NCI-H82 treated with DMSO at 0.1 percent for 48 hours (cell line): ENCODE measurements around the gene PLEKHA6.
"Not testable (repeated sequence)": the region's sequence is repeated elsewhere in the genome, so short reads cannot be mapped to it uniquely, and the experiment has no call there.

ENCODE experiments used
- DNase-seq: peaks from one replicate; lab custom pipeline; 2025; ENCODE audit not compliant: unreplicated experiment; lab: John Stamatoyannopoulos, UW

Gene PLEKHA6

DNA sequence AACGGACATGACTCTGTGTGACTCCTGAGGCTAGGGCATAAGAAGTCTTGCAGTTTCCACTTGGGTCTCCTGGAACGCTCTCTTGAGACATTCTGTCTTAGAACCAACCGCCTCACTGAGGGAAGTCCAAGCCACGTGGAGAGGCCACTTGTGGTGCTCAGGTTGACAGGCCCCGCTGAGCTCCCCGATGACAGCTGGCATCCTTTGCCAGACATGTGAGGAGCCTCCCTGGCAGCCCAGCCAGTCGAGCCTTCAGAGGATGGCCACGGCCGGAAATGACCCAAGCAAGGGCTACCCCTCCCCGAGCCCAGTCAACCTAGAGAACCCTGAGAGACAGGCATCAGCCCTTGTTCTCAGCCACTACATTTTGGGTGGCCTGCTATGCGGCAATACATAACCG lies 20.7 kb downstream of the PLEKHA6 start:
- DNase-seq: no peak

DNA sequence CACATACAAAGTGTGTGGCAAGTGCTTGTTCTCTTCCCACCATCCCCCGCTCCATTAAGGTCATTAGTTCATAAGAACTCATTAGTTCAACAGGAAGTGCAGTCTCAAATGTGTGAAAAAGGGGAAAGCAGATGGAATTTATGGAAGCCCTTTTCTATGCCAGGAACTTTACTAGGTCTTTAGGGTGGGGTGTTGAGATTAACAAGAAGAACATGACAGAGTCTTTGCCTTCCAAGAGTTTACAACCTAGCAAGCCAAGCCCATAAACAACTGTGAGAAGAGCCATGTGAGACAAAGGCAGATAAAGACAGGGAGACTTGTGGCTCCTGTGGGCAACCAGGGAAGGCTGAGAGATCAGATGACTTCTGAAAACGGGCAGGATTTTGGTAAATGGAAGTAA lies 21.4 kb downstream of the PLEKHA6 start:
- DNase-seq: no peak

DNA sequence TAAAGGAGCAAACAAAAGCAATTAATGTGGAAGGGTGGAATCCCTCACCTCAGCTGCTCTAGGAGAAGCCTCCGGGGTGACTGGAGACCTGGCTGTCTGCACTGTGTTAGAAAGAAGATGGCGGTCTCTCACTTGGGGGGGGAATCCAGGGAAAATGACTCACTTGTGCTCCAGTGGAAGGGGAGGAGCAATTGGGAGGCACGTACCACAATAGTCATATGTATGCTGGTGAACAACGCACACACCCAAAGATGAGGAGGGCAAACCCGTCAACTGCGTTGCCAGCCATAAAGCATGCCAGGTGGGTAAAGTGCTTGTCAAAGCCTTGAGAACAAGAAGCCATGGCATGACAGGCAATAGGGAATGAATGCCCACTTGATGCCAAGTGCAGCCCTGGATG lies 22.1 kb downstream of the PLEKHA6 start:
- no peak for DNase-seq

DNA sequence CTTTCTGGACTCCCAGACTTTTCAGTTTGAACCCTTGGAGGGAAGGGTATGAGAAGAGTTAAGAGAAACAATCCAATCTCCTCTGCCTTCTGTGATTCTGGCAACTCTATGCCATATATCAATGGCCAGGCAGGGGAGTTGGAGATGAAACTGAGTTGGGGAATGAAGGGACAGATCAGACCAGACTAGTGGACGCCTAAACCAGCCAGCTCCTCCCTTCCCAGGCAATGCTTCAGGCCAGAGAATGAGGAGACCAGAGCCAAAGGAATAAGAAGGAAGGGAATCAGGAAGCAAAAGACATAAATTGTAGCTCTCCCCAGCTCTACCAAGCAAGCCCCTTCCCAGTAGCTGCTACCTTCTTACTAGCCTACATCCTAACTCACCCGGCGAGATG lies 22.7 kb downstream of the PLEKHA6 start:
- no peak for DNase-seq

DNA sequence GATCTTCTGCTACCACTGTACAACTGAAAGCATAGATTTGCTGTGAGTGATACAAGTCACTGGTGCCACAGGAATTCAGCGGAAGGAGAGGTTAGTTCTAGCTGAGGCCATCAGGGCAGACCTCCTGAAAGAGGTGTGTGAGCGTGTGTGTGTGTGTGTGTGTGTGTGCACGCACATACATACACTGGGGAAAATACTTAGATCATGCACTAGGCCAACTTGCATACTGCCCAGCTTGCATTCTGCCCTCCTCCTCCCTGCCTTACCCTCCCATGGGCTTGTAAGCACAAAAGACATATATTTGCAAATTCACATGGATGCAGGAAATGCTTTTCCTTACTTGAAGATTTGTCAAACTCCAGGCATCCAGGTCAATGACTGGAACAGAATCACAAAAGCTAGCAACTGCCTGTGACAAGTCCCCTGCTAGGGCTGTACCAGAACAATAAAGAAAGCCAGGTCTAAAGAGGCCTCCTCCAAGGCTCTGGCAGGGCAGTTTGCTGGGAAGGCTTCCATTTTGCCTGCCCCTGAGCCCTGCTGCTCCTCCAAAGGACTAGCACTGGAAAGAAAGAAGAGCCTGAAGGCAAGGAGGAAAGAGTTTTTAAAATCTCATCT lies 23.2 kb downstream of the PLEKHA6 start:
- no peak for DNase-seq

DNA sequence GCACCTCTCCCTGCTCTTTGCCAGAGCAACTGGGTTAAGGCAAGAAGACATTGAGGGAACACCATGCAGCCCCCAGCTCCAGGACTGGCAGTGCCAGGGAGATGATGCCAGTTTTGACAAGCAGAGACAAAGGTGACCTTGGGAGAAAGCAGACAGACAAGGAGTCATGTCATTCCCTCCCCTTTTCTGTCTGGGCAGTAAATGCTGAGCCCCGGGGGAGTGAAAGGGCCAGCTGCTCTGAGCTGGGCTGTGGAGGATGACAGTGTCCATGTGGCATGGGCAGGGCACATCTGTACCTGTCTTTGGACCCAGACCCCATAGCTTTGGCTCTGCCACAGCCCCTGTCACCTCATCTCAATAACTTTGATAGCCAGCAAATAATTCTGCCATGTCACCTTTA lies 24.2 kb downstream of the PLEKHA6 start:
- DNase-seq: no peak

DNA sequence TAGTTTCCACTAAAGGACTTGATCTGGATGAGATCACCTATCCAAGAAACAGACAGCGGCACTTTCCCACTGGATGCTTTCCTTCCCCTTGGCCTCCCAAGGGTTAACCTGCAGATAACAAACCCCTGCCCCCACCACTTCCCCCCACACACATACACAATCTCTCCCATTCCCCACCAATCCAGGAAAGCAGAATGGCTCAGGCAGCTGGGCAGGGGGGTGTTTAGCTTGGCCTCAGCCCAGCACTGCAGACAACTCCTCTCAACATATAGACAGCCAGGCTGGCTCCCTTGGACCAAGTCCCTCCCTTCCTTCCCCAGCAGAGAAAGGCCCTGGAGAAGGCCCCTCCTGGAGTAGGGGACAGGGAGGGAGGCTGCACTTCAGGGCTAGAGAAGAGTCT lies 24.6 kb downstream of the PLEKHA6 start:
- DNase-seq: no peak

DNA sequence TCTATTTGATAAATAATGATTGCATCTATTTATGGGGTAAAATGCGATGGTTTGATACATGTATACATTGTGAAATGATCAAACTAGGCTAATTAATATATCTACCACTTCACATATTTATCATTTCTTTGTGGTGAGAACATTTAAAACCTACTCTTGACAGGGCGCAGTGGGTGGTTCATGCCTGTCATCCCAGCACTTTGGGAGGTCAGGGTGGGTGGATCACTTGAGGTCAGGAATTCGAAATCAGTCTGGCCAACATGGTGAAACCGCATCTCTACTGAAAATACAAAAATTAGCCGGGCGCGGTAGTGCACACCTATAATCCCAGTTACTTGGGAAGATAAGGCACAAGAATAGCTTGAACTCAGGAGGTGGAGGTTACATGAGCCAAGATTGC lies 25.3 kb downstream of the PLEKHA6 start:
- DNase-seq: no peak

DNA sequence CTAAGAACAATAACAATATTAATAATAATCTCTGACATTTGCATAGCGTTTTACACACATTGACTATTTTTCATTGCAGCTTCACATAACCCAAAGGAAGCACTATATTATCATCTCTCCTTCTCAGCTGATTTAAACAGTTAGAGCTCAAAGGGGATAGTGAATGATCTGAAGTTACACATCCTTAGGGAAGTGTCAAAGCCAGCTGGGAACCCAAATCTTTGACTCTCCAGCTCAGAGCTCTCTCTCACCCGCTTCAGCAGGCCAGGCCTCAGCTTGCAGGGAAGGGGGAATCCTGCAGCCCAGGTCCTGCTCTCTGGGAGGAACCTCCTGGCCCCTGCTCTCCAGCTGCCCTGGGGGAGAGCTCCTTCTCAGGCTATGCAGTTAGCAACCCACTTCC lies 26.3 kb downstream of the PLEKHA6 start:
- no peak for DNase-seq

DNA sequence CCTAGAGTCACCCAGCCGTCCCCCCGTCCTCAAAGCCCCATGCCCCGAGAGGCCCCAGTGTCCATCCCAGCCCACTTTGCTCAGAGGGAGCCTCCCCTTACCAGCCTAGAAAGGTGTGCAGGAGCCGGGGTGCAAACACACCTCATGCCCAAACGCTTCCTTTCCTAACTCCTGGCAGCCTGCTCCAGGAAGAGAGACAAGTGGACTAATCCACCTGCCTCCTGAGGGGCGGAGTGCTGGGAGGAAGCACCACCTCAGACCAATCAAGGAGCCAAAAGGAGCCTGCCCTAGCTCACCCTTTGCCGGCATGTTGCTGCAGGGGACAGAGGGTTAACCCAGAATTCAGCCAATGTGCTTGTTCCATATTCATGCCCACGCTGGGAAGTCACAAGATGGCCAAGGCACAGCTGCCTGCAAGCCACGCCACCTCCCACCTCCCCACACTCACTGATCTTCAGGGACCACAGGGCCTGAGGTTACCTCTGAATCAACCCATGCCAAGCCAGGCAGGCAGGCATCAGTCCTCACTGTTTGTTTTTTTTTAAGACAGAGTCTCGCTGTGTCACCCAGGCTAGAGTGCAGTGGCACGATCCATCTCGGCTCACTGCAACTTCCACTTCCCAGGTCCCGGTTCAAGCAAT lies 27.8 kb downstream of the PLEKHA6 start:
- DNase-seq: no peak

DNA sequence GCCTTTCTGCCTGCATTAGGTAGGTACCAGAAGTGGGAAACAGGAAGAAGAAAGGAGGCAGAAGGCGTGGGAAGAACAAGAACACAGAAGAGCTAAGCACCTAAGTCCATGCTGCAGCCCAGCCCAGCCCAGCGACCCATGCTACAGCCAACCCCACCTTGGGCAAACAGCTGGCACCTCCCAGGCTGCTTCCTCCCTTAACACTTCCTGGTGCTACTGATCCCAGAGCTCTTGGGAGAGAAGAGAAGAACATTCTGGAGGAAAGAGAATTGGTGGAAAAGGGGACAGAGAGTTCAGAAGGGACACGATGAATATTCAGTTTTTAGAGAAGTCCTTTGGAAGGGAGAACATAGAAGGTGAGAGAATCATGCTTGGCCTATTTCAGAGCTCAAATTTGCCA lies 28.5 kb downstream of the PLEKHA6 start:
- DNase-seq: no peak

DNA sequence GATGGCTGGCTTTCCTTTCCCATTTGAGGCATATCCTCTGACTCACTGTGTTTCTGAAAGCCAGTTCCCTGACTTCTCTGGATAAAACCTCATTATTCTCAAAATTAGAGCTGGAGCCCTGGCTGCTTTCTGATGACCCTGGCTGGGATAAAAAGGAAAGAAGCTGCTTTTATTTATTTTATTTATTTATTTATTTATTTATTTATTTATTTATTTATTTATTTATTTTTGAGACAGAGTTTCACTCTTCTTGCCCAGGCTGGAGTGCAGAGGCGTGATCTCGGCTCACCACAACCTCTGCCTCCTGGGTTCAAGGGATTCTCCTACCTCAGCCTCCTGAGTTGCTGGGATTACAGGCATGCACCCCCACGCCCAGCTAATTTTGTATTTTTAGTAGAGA lies 31.9 kb downstream of the PLEKHA6 start:
- DNase-seq: not testable (repeated sequence)

DNA sequence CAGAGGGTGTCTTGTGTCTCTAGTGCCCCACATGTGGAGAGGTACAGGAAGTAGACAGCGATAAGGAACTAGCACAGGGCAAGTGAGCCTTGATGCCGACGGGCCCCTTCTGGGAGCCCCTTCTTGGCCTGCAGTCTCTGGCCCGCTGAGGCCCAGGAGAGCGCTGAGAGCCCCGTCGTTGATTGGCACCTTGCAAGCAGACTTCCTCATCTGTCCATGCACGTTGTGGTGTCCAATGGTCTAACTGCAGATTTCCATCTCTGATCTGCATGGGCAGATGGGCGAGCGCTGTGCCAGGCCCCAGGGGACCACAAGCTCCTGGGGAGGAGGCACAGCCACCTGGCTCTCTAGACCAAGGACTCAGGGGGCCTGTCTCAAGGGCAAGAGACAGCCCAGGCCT lies 32.4 kb downstream of the PLEKHA6 start:
- no peak for DNase-seq

DNA sequence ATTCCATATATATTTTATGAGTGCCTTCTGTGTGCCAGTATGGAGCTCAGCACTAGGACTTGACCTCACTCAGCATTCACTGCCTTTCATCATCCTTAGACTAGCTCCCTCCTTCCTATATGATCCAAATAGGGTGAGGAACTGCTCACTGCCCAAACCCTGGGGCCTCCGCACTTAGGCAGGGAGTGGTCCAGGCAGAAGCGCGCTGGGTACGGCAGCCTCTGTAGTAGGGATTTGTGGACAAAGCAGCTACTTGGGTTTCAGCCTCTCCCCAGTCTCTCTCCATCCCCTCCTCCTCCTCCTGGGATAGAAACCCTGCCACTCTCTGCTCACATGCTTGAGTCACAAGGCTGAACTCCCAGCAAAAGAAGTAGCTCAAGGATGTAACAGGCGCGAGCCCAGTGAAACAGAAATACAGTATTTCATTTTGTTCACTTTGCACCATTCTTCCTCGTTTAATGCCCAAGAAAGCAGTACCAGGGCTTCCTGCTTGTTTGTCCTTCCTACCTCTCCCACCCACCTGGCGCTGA lies 32.9 kb downstream of the PLEKHA6 start:
- DNase-seq: no peak

DNA sequence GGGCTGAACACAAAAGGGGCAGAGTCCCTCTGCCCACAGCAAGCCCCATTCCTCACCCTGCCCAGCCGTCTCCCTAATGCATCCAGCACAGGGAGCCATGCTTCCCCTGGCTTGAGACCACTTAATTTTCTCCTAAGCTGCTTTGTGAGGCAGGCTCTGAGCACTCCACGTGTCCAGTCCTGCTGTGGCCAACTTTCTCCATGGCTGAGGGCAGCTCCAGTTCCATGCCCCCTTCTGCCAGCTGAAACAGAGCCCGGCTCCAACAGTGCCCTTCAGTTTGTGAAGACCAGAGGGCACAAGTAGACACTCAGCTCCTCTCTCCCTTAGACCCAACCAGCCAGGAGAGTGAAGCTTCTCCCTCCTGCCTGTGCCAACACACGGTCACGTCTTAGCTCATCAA lies 33.8 kb downstream of the PLEKHA6 start:
- no peak for DNase-seq

DNA sequence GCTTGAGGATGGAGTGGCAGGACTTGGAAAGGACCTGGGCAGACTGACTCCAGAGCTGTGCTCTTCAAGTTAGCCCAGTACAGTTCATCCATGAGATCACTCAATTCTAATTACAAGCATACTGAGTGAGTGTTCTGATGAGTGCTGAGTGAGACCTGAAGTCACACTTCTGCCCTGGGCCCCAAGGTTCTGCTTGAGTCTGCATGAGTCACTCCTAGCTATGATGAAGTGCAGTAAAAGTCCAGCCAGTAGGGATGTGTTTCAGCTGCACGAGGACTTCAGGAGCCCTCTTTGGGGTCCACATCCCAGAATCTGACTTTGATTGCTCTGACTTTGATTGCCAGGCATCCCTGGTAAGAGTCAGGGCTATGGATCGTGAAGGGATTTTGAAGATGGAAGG lies 35.8 kb downstream of the PLEKHA6 start:
- no peak for DNase-seq

DNA sequence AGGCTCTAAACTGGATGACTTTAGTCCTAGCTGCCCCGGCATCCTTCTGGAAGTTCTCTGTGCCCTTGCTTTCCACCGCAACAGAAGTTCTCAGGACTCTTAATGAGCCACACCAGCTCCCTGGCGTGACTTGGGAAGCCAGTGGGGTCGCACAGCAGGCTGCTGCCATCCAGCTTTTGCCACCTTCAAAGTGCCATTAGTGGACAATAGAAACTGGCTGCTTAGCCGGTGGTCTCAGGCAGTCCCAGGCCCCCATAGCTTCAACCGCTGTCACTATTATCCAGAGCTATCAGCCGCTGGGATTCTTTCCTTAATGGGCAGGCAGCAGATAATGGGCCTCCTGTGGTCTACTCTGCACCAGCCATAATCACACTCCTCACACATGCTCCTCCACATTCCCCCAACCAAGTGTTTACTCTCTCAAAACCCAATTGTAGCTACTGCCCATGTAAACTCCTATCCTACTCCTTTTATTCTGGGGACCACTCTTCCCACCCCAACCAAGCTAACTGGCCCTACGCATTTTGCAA lies 37.3 kb downstream of the PLEKHA6 start:
- DNase-seq: no peak

DNA sequence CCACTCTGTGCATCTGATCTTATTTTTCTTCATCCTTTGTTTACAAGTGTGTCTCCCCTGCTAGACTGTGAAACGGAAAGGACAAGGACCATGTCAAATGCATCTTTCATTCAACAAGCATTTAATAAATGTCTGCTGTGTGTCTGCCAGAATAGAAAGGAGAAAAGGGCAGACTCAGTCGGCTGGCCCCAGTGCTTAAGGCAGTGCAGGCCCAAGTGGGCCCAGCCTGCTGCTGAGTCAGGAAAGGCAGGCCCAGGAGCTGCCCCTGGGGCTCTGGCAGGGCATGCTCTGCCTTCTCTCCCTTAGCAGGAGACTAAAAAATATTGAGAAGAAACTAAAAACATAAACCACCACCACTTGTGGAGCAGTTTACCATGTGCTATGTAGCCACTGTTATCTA lies 38.1 kb downstream of the PLEKHA6 start:
- DNase-seq: no peak

DNA sequence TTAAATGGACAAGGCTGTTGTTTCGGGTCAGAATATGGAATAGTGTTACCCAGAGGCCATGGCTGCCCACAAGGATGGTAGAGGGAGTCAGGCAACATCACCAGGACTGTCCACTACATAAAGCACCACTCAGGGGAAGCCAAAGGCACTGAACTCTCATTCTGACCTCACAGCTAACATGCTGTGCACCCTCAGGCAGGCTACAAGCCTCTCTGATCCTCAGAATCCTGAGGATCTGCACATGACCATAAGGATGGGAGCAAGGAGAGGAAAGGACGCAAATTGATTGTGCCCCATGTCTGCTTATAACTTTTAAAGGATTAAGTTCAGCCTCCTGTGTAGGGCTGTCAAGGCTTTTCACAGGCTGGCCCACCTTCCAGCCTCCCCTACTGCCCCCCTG lies 38.7 kb downstream of the PLEKHA6 start:
- DNase-seq: no peak

DNA sequence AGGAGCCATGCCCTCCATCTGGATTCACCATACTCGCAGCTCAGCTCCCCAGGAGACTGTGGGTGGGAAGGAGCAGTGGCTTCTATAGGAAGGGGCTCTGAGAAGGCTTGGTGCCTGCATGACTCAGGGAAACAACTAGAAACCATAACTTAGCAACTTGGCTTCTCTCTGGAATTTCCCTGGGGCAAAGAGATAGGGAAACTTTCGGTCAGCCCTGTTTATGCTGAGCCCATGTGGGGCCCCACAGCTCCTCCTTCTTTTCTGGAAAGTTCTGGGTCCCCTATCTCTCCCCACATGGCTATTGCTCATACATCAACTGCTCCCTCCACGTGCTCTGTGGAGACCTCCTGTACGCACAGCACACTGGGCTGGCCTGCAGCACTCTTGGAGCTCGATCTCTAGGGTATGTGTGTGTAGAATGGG lies 39.3 kb downstream of the PLEKHA6 start:
- DNase-seq: no peak

DNA sequence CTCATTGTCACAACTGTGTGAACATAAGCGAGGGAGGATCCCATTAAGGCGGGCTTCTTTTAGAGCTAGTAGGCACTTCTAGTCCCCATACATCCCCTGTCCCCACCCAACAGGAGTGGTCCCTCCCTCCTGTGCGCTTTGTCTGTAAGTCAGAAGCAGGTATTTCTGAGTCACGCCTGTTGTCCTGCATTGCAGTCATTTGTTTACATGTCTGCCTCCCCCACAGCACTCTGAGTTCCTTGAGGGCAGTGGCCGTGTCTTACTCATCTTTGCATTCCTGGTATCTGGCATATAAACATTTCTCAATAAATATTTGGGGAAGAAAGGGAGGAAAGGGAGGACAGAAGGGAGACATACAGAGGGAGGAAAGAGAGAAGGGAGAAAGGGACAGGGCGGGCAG lies 40.3 kb downstream of the PLEKHA6 start:
- DNase-seq: no peak

DNA sequence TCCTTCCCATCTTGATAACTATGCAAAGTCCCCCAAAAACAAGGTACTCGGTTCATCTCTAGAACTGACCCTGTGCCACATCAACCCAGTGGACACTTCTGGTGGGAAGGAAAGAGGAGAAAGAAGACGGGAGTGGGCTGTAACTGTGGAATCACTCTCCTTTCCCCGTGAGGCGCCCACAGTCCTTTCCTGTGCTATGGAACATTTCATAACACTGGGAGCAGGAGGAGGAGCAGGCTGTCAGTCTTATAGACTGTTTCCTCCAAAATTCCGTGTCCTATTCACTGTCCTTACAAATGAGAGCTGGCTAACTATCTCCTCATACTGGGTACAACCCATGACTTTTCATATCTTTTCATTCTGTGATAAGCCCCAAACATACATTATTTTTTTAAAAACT lies 40.7 kb downstream of the PLEKHA6 start:
- DNase-seq: no peak

DNA sequence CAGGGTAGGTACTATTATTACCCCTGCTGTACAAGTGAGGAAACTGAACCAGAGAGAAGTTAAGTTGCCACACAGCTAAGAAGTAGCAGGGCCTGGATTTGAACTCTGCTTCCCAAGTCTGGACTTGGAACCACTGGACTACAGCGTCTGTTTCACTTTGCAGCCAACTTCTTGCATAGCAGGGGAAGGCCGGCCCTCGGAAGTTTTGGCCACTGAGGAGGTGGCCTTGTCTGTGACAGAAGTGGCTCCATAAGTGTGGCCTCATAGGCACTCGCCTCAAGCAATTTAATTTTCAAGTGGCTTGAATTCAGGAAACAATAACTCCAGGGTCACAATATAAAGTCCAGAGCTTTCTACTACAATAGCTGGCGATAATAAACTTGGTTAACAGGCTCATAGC lies 41.4 kb downstream of the PLEKHA6 start:
- no peak for DNase-seq
